OCI-LY3 (cell line): ENCODE results near the gene ACOT6.
"Not testable (repeated sequence)": the region's sequence is repeated elsewhere in the genome, so short reads cannot be mapped to it uniquely, and the experiment has no call there.

Experiments used
- H2AFZ ChIP-seq: fragments of 200-600, 300-600 bp; shearing (Covaris generic); 2 replicates; pipeline ENCODE4 v1.6.0; 2014; ENCODE audit warnings: antibody characterized with exemption, low read depth, low read length
- H3K27ac ChIP-seq: fragments of 200-600, 300-600 bp; sonication (generic); 2 replicates; pipeline ENCODE4 v1.5.1; 2014; ENCODE audit warnings: mild to moderate bottlenecking, low read length, moderate library complexity, mixed read lengths
- H3K27me3 ChIP-seq: fragments of 200-600, 300-600 bp; sonication (generic); 2 replicates; pipeline ENCODE4 v1.6.1; 2014; ENCODE audit warnings: low read depth, low read length, mixed read lengths
- H3K36me3 ChIP-seq: fragments of 200-600, 300-600 bp; sonication (generic); replicated peaks from 2 replicates; pipeline ENCODE3; 2014; ENCODE audit warnings: low read depth, low read length, mixed read lengths
- H3K4me1 ChIP-seq: fragments of 300-600, 200-600 bp; sonication (generic); 2 replicates; pipeline ENCODE4 v1.6.1; 2014; ENCODE audit warnings: low read length, mixed read lengths
- H3K4me2 ChIP-seq: fragments of 200-600, 300-600 bp; sonication (generic); 2 replicates; pipeline ENCODE4 v1.6.1; 2014; ENCODE audit warnings: low read length, mixed read lengths
- H3K4me3 ChIP-seq: fragments of 300-600, 200-600 bp; sonication (generic); 2 replicates; pipeline ENCODE4 v1.5.1; 2014; ENCODE audit warnings: antibody characterized with exemption, mild to moderate bottlenecking, low read length, moderate library complexity
- H3K79me2 ChIP-seq: fragments of 300-600, 200-600 bp; shearing (Covaris generic); 2 replicates; pipeline ENCODE4 v1.6.1; 2014; ENCODE audit warnings: mild to moderate bottlenecking, low read length, mixed read lengths
- H3K9ac ChIP-seq: fragments of 300-600, 200-600 bp; shearing (Covaris generic); 2 replicates; pipeline ENCODE4 v1.6.0; 2014; ENCODE audit warnings: mild to moderate bottlenecking, low read length, moderate library complexity
- H3K9me3 ChIP-seq: fragments of 200-600, 300-600 bp; shearing (Covaris generic); 2 replicates; pipeline ENCODE4 v1.6.1; 2014; ENCODE audit warnings: low read length, mixed read lengths; ENCODE audit not compliant: insufficient read depth
- H4K20me1 ChIP-seq: fragments of 200-600, 300-600 bp; sonication (generic); 2 replicates; pipeline ENCODE4 v1.6.1; 2016; ENCODE audit warnings: low read length, mixed read lengths; ENCODE audit not compliant: insufficient read depth
- EZH2phosphoT487 ChIP-seq: fragments of 200-600 bp; shearing (Covaris generic); IDR thresholded peaks from 2 replicates; pipeline ENCODE4 v1.6.1; 2018; ENCODE audit warnings: antibody characterized with exemption, mixed run types, low read depth
- TF ChIP-seq, protein P1 (sequence below): fragments of 200-600, 300-600 bp; sonication (generic); IDR thresholded peaks from 2 replicates; pipeline ENCODE4 v1.5.1; 2014; ENCODE audit warnings: antibody characterized with exemption, low read length, low read depth

ACOT6 gene

DNA sequence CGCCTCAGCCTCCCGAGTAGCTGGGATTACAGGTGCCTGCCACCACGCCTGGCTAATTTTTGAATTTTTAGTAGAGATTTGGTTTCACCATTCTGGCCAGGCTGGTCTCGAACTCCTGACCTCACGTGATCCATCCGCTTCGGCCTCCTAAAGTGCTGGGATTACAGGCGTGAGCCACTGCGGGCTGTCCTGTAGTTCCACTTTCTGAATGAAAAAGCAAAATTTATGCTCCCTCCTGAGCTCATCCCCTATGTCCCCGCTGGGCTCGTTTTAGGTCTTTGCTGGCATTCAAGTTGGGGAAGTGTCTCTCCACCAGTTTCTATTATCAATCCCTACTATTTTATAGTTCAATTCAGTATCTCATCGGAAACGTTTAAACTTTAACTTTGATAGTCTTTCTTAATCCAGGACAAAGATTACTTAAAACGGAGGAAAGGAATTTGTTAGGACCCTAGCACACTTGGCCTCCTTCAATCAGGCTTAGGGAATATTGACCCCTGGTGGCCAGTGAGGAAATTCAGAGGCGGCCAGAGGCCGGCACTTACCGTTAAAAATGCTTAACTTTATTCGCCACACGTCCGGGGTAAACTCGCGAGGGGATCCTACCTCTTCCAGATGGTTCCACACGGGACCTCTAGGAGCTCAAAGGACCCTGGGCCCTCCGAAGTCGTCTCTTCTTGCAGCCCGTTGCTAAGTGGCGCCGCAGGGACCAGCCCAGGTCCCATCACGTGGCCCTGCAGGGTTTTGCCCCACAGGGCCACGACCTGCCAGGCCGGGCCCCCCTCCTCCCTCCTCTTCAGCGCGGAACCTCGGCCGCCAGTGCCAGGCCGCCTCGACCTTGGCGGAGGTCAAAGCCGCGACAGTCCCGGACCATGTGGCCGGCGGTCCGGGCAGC, 21.0 kb downstream of the ACOT6 start:
- Histone ChIP-seq H3K9ac (peak overlapping the region; percentile 60), H3K4me2 (peak overlapping the region; percentile 92), H3K27ac (no peak overlapping the region), H2AFZ (peak overlapping the region; percentile 96), H3K4me3 (peak overlapping the region; percentile 80), H3K36me3 (no peaks in the 10 kb centered on the region), H4K20me1 (no peaks in the 10 kb centered on the region), H3K9me3 (no peaks in the 10 kb centered on the region), H3K27me3 (peaks cover 19% of the 10 kb centered on the region), H3K4me1 (peaks cover 10% of the 10 kb centered on the region), H3K79me2 (no peaks in the 10 kb centered on the region)
- no peak for TF ChIP-seq EZH2phosphoT487
- TF ChIP-seq, protein P1, sequence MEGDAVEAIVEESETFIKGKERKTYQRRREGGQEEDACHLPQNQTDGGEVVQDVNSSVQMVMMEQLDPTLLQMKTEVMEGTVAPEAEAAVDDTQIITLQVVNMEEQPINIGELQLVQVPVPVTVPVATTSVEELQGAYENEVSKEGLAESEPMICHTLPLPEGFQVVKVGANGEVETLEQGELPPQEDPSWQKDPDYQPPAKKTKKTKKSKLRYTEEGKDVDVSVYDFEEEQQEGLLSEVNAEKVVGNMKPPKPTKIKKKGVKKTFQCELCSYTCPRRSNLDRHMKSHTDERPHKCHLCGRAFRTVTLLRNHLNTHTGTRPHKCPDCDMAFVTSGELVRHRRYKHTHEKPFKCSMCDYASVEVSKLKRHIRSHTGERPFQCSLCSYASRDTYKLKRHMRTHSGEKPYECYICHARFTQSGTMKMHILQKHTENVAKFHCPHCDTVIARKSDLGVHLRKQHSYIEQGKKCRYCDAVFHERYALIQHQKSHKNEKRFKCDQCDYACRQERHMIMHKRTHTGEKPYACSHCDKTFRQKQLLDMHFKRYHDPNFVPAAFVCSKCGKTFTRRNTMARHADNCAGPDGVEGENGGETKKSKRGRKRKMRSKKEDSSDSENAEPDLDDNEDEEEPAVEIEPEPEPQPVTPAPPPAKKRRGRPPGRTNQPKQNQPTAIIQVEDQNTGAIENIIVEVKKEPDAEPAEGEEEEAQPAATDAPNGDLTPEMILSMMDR, result peak; percentile 89

DNA sequence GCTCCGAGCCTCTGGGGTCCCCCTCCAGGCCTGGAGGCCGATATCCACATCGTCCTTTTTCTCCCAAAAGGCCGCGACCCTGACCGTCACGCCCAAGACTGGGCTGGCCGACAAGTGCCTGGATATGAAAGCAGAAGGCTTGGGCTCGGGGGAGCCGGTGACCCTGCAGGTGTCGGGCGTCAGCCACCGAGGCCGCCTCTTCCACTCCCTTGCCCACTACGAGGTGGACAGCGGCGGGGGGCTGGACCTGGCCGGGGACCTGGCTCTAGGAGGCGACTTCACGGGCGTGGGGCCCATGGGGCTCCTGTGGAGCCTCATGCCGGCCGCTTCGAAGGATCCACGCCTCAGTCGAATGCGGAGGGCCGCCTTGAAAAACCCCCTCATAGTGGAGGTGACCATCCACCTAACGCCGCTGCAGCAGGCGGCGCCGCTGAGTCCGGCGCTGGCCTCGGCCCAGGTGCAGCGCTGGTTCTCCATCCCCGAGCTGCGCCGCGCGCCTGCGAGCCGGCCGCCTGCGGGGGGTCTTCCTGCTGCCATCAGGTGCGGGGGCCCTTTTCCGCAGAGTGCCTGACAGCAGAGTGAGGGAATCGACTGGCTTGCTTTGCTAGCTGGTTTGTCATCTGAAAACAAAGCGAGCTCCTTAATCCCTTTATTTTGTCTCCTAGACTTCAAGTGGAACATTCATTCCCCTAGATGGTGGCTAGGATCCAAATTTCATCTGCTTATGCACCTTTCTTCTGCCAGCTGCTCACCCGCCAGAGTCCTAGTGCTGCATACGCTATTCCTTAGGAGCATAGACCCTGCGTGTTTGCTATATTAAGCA, 21.9 kb downstream of the ACOT6 start:
- Histone ChIP-seq H3K4me1 (peaks cover 10% of the 10 kb centered on the region), H3K27ac (no peak overlapping the region), H4K20me1 (no peaks in the 10 kb centered on the region), H3K9me3 (no peaks in the 10 kb centered on the region), H3K27me3 (peaks cover 19% of the 10 kb centered on the region), H3K4me2 (peak overlapping the region; percentile 92), H2AFZ (peak overlapping the region; percentile 96), H3K79me2 (no peaks in the 10 kb centered on the region), H3K36me3 (no peaks in the 10 kb centered on the region), H3K4me3 (peak overlapping the region; percentile 80), H3K9ac (peak overlapping the region; percentile 60)
- TF ChIP-seq EZH2phosphoT487, result no peak
- TF ChIP-seq, protein P1, result no peak

DNA sequence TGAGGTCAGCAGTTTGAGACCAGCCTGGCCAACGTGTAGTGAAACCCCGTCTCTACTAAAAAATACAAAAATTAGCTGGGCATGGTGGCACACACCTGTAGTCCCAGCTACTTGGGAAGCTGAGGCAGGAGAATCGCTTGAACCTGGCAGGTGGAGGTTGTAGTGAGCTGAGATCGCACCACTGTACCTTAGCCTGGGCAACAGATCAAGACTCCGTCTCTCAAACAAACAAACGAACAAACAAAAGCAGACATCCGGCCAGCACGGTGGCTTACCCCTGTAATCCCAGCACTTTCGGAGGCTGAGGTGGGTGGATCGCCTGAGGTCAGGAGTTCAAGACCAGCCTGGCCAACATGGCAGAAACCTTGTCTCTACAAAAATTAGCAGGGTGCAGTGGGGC, 24.0 kb downstream of the ACOT6 start:
- not testable (repeated sequence) for H2AFZ ChIP-seq, H3K4me2 ChIP-seq

DNA sequence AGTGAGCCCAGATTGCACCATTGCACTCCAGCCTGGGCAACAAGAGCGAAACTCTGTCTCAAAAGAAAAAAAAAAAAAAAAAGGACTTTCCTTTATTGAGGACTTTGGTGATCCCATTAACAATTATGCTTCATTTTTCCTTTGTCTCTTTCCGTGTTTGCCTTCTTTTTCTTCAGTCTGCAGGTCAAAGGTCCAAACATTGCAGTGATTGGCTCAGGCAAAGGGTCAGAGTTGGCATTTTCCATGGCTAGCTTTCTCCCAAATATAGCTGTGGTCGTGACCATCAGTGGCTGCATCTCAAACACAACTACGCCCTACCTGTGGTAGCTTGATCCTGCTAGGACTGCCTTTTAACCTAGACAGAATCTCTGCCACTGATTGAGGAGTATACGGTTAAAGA, 25.5 kb downstream of the ACOT6 start:
- no peaks in the 10 kb centered on the region for H4K20me1 ChIP-seq
- H3K9ac ChIP-seq, result no peak overlapping the region
- peaks cover 9% of the 10 kb centered on the region for H3K4me1 ChIP-seq
- TF ChIP-seq, protein P1, result no peak
- no peak for TF ChIP-seq EZH2phosphoT487
- no peak overlapping the region for H3K27ac ChIP-seq
- H3K27me3 ChIP-seq, result peaks cover 19% of the 10 kb centered on the region
- no peaks in the 10 kb centered on the region for H3K36me3 ChIP-seq
- no peak overlapping the region for H3K4me3 ChIP-seq
- no peak overlapping the region for H3K4me2 ChIP-seq
- no peaks in the 10 kb centered on the region for H3K9me3 ChIP-seq
- no peak overlapping the region for H2AFZ ChIP-seq
- H3K79me2 ChIP-seq, result no peaks in the 10 kb centered on the region

More for the DNA sequence above, 24.0 kb downstream of the ACOT6 start:
- Histone ChIP-seq H3K4me1 (peaks cover 10% of the 10 kb centered on the region), H3K27me3 (peaks cover 19% of the 10 kb centered on the region)
- not testable (repeated sequence) for H3K36me3 ChIP-seq, H3K27ac ChIP-seq, H4K20me1 ChIP-seq, H3K4me3 ChIP-seq, H3K9ac ChIP-seq, H3K9me3 ChIP-seq, H3K79me2 ChIP-seq
